ENCODE results near the gene TMEM11. TPM values are rescaled to one million over a fixed set of nuclear protein-coding genes. Genes with fewer than 3 reads are reported as not detected.
"Not testable (repeated sequence)": the region's sequence is repeated elsewhere in the genome, so short reads cannot be mapped to it uniquely, and the experiment has no call there.

The TMEM11 gene
- total RNA-seq, 1 donor from 2014 or later, result 39.7 TPM

- Histone ChIP-seq H3K4me3 (no peak overlapping the region), H3K27me3 (ENCODE audit: low read depth) (no peaks in the 10 kb centered on the region), H3K27ac (replicated peaks) (peak overlapping the region; percentile 30), H3K9me3 (replicated peaks) (no peaks in the 10 kb centered on the region), H3K36me3 (peaks cover 29% of the 10 kb centered on the region), H3K4me1 (peaks cover 70% of the 10 kb centered on the region)
- no peak for DNase-seq
- intact Hi-C loops (cut with micrococcal nuclease), result no loop called here
- TF ChIP-seq CTCF (IDR thresholded peaks at IDR 0.05; ENCODE audit: borderline replicate concordance), result no peak
These were observed 14.7 kb downstream of the TMEM11 start for GRCh38 chr17:21199311-21199710.

- Histone ChIP-seq H3K4me1 (peaks cover 71% of the 10 kb centered on the region), H3K27me3 (ENCODE audit: low read depth) (no peaks in the 10 kb centered on the region), H3K36me3 (peaks cover 29% of the 10 kb centered on the region), H3K4me3 (no peak overlapping the region), H3K9me3 (replicated peaks) (no peaks in the 10 kb centered on the region), H3K27ac (replicated peaks) (no peak overlapping the region)
- no peak for DNase-seq
- intact Hi-C loops (cut with micrococcal nuclease), result no loop called here
- no peak for TF ChIP-seq CTCF (IDR thresholded peaks at IDR 0.05; ENCODE audit: borderline replicate concordance)
These were observed 15.6 kb downstream of the TMEM11 start for GRCh38 chr17:21198411-21198810.

GRCh38 chr17:21196126-21196525, 17.8 kb downstream of the TMEM11 start:
- H3K4me3 ChIP-seq, result no peak overlapping the region

GRCh38 chr17:21194703-21195102, 19.3 kb downstream of the TMEM11 start:
- Histone ChIP-seq H3K27me3 (ENCODE audit: low read depth) (no peaks in the 10 kb centered on the region), H3K36me3 (peaks cover 35% of the 10 kb centered on the region), H3K4me1 (peaks cover 51% of the 10 kb centered on the region), H3K27ac (replicated peaks) (peak overlapping the region; percentile 48), H3K4me3 (no peak overlapping the region), H3K9me3 (replicated peaks) (no peaks in the 10 kb centered on the region)
- peak; percentile 73 for DNase-seq
- intact Hi-C loops (cut with micrococcal nuclease), result no loop called here
- no peak for TF ChIP-seq CTCF (IDR thresholded peaks at IDR 0.05; ENCODE audit: borderline replicate concordance)

More at GRCh38 chr17:21196126-21196525, 17.8 kb downstream of the TMEM11 start:
- DNase-seq, result no peak
- TF ChIP-seq CTCF (IDR thresholded peaks at IDR 0.05; ENCODE audit: borderline replicate concordance), result no peak
- Histone ChIP-seq H3K9me3 (replicated peaks) (no peaks in the 10 kb centered on the region), H3K4me1 (peaks cover 60% of the 10 kb centered on the region), H3K27me3 (ENCODE audit: low read depth) (no peaks in the 10 kb centered on the region), H3K36me3 (peaks cover 23% of the 10 kb centered on the region), H3K27ac (replicated peaks) (no peak overlapping the region)
- intact Hi-C loops (cut with micrococcal nuclease), result no loop called here

- no peaks in the 10 kb centered on the region for H3K27me3 ChIP-seq (ENCODE audit: low read depth)
- H3K27ac ChIP-seq (replicated peaks), result peak overlapping the region; percentile 48
- TF ChIP-seq CTCF (IDR thresholded peaks at IDR 0.05; ENCODE audit: borderline replicate concordance), result no peak
- H3K9me3 ChIP-seq (replicated peaks), result no peaks in the 10 kb centered on the region
- peaks cover 47% of the 10 kb centered on the region for H3K4me1 ChIP-seq
- intact Hi-C loops (cut with micrococcal nuclease), result no loop called here
- peaks cover 38% of the 10 kb centered on the region for H3K36me3 ChIP-seq
- no peak for DNase-seq
- no peak overlapping the region for H3K4me3 ChIP-seq
These were observed 19.7 kb downstream of the TMEM11 start for GRCh38 chr17:21194226-21194625.

GRCh38 chr17:21193031-21193430, 20.9 kb downstream of the TMEM11 start:
- no peak for TF ChIP-seq CTCF (IDR thresholded peaks at IDR 0.05; ENCODE audit: borderline replicate concordance)
- intact Hi-C loops (cut with micrococcal nuclease), result no loop called here
- H3K4me3 ChIP-seq, result no peak overlapping the region

GRCh38 chr17:21192414-21192813, 21.5 kb downstream of the TMEM11 start:
- DNase-seq; intact Hi-C loops (cut with micrococcal nuclease); H3K27ac ChIP-seq (replicated peaks); H3K27me3 ChIP-seq (ENCODE audit: low read depth); H3K9me3 ChIP-seq (replicated peaks); H3K4me3 ChIP-seq: not testable (repeated sequence)
- peaks cover 40% of the 10 kb centered on the region for H3K4me1 ChIP-seq
- peaks cover 36% of the 10 kb centered on the region for H3K36me3 ChIP-seq

More at GRCh38 chr17:21193031-21193430, 20.9 kb downstream of the TMEM11 start:
- Histone ChIP-seq H3K9me3 (replicated peaks) (no peaks in the 10 kb centered on the region), H3K36me3 (peaks cover 42% of the 10 kb centered on the region), H3K27ac (replicated peaks) (no peak overlapping the region), H3K27me3 (ENCODE audit: low read depth) (no peaks in the 10 kb centered on the region), H3K4me1 (peaks cover 40% of the 10 kb centered on the region)
- no peak for DNase-seq

Data from left ventricle myocardium inferior (tissue), 1 donor.